Hepatocyte (in vitro differentiated cells): ENCODE measurements around the gene TNFRSF13B. TPM values are rescaled to one million over a fixed set of nuclear protein-coding genes. Genes with fewer than 3 reads are reported as not detected.

Experiments
- DNase-seq: peaks from one replicate; pipeline ENCODE4 v3.0.0-alpha.2; 2016; ENCODE audit warnings: low spot score
- H2AFZ ChIP-seq: fragments of 200-600 bp; sonication (generic); 2 replicates; pipeline ENCODE4 v1.6.0; 2016; ENCODE audit warnings: antibody characterized with exemption, mild to moderate bottlenecking
- H3K27ac ChIP-seq: fragments of 200-600 bp; sonication (generic); 2 replicates; pipeline ENCODE4 v1.5.1; 2016; ENCODE audit warnings: mild to moderate bottlenecking
- H3K27me3 ChIP-seq: fragments of 200-600 bp; sonication (generic); 2 replicates; pipeline ENCODE4 v1.6.1; 2016
- H3K36me3 ChIP-seq: fragments of 200-600 bp; sonication (generic); replicated peaks from 2 replicates; pipeline ENCODE4 v1.5.1; 2016; ENCODE audit warnings: low read depth; ENCODE audit not compliant: insufficient read depth
- H3K4me1 ChIP-seq: fragments of 200-600 bp; sonication (generic); 2 replicates; pipeline ENCODE4 v1.5.1; 2016; ENCODE audit warnings: mild to moderate bottlenecking, moderate library complexity; ENCODE audit not compliant: insufficient read depth
- H3K4me2 ChIP-seq: fragments of 200-600 bp; sonication (generic); 2 replicates; pipeline ENCODE4 v1.6.0; 2016
- H3K4me3 ChIP-seq: fragments of 200-600 bp; sonication (generic); 2 replicates; pipeline ENCODE4 v1.5.1; 2016; ENCODE audit warnings: mild to moderate bottlenecking
- H3K79me2 ChIP-seq: fragments of 200-600 bp; sonication (generic); 2 replicates; pipeline ENCODE4 v1.6.0; 2017; ENCODE audit warnings: mild to moderate bottlenecking
- H3K9me2 ChIP-seq: fragments of 200-600 bp; sonication (generic); replicated peaks from 2 replicates; pipeline ENCODE4 v1.6.0; 2017; ENCODE audit warnings: mild to moderate bottlenecking; ENCODE audit not compliant: insufficient read depth
- H3K9me3 ChIP-seq: fragments of 200-600 bp; sonication (generic); 2 replicates; pipeline ENCODE4 v1.5.1; 2016; ENCODE audit warnings: low read depth, mild to moderate bottlenecking
- H4K20me1 ChIP-seq: fragments of 200-600 bp; sonication (generic); 2 replicates; pipeline ENCODE4 v1.6.0; 2016; ENCODE audit warnings: mild to moderate bottlenecking; ENCODE audit not compliant: insufficient read depth, poor library complexity, severe bottlenecking
- CTCF ChIP-seq: fragments of 200-600 bp; sonication (generic); IDR thresholded peaks from 2 replicates; pipeline ENCODE4 v1.5.1; 2016; ENCODE audit warnings: antibody characterized with exemption, mild to moderate bottlenecking; ENCODE audit not compliant: poor library complexity
- EZH2 ChIP-seq: fragments of 200-600 bp; sonication (generic); IDR thresholded peaks from 2 replicates; pipeline ENCODE4 v1.6.1; 2016; ENCODE audit warnings: antibody characterized with exemption, mild to moderate bottlenecking, borderline replicate concordance
- EZH2phosphoT487 ChIP-seq: fragments of 200-600 bp; sonication (generic); IDR thresholded peaks from one replicate; pipeline ENCODE4 v1.6.1; 2018; ENCODE audit warnings: antibody characterized with exemption, mild to moderate bottlenecking, low read depth, moderate library complexity; ENCODE audit not compliant: unreplicated experiment, severe bottlenecking
- whole genome bisulfite sequencing: methylation state at CpG from one replicate; pipeline ENCODE4 v1.1.6; 2016; ENCODE audit warnings: low lambda C conversion rate; ENCODE audit errors: missing lambda C conversion rate; 5-methylcytosine and 5-hydroxymethylcytosine counted together
- polyA plus RNA-seq: library from polyadenylated mRNA; unstranded; fragments of >200 nt; fragmentation: Nextera tagmentation; extraction: Ambion mirVana; gene quantifications from 2 replicates; pipeline ENCODE4 v1.2.1, GENCODE V29; 2016
- total RNA-seq: library from RNA; depleted of rRNA; stranded (reverse); fragments of >200 nt; gene quantifications from 2 replicates; pipeline ENCODE4 v1.2.3, GENCODE V29; 2014

Gene TNFRSF13B
- total and polyA plus RNA-seq, 2 experiments from 2014 or later, result not detected

GRCh38 chr17:17019891-17020456 lies 48.1 kb upstream of the TNFRSF13B start:
- Histone ChIP-seq H3K9me3 (no peaks in the 10 kb centered on the region), H4K20me1 (no peaks in the 10 kb centered on the region), H2AFZ (no peak overlapping the region), H3K27ac (peak overlapping the region; percentile 95), H3K79me2 (no peaks in the 10 kb centered on the region), H3K9me2 (no peaks in the 10 kb centered on the region), H3K4me1 (peaks cover 40% of the 10 kb centered on the region), H3K4me2 (no peak overlapping the region), H3K4me3 (no peak overlapping the region), H3K27me3 (no peaks in the 10 kb centered on the region), H3K36me3 (no peaks in the 10 kb centered on the region)
- DNase-seq, result no peak
- TF ChIP-seq EZH2, result no peak
- no peak for TF ChIP-seq EZH2phosphoT487
- TF ChIP-seq CTCF, result no peak
- WGBS, result 91% methylated on average over 13 of the region's 13 CpGs

- peak overlapping the region; percentile 95 for H3K27ac ChIP-seq
These were observed 47.5 kb upstream of the TNFRSF13B start for GRCh38 chr17:17019430-17019762.

GRCh38 chr17:17018612-17019429 lies 46.9 kb upstream of the TNFRSF13B start:
- TF ChIP-seq EZH2 (no peak), EZH2phosphoT487 (no peak), CTCF (no peak)
- Histone ChIP-seq H3K4me1 (peaks cover 40% of the 10 kb centered on the region), H3K36me3 (no peaks in the 10 kb centered on the region), H3K4me3 (no peak overlapping the region), H3K9me3 (no peaks in the 10 kb centered on the region), H3K27me3 (no peaks in the 10 kb centered on the region), H2AFZ (no peak overlapping the region), H3K4me2 (no peak overlapping the region), H3K27ac (peak overlapping the region; percentile 95), H4K20me1 (no peaks in the 10 kb centered on the region), H3K79me2 (no peaks in the 10 kb centered on the region), H3K9me2 (no peaks in the 10 kb centered on the region)
- peak; percentile 74 for DNase-seq
- WGBS, result 60% methylated on average over 9 of the region's 10 CpGs

More at GRCh38 chr17:17019430-17019762, 47.5 kb upstream of the TNFRSF13B start:
- DNase-seq, result no peak
- Histone ChIP-seq H2AFZ (no peak overlapping the region), H4K20me1 (no peaks in the 10 kb centered on the region), H3K4me1 (peaks cover 40% of the 10 kb centered on the region), H3K9me2 (no peaks in the 10 kb centered on the region), H3K4me2 (no peak overlapping the region), H3K4me3 (no peak overlapping the region), H3K9me3 (no peaks in the 10 kb centered on the region), H3K79me2 (no peaks in the 10 kb centered on the region), H3K36me3 (no peaks in the 10 kb centered on the region), H3K27me3 (no peaks in the 10 kb centered on the region)
- 94% methylated on average over 5 of the region's 5 CpGs for WGBS
- TF ChIP-seq EZH2 (no peak), EZH2phosphoT487 (no peak), CTCF (no peak)
